HG03066 (cell line): Measurements from ENCODE around the gene LRRC7.
"Not testable (repeated sequence)": the region's sequence is repeated elsewhere in the genome, so short reads cannot be mapped to it uniquely, and the experiment has no call there.

ENCODE experiments used
- ATAC-seq: cut with Tn5 transposase; IDR thresholded peaks from one replicate; pipeline ENCODE4 v1.9.1; 2021; ENCODE audit warnings: low read depth; ENCODE audit not compliant: unreplicated experiment

The LRRC7 gene

DNA sequence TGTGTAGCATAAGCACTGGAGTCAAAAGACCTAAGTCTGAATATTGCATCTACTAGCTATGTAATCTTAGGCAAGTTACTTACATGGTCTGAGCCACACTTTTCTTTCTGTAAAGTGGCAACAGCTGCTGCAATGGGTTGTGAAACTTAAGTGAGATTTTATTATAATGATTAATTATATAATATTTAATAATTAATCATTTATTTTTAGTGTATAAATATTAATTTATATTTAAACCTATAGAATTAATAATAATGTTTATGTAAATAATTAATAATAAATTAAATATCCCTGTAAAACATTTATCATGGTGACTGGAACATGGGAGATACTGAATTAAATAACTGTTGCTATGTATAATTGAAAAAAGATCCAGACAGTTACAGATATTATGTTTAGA, 457.3 kb downstream of the LRRC7 start:
- ATAC-seq = no peak

DNA sequence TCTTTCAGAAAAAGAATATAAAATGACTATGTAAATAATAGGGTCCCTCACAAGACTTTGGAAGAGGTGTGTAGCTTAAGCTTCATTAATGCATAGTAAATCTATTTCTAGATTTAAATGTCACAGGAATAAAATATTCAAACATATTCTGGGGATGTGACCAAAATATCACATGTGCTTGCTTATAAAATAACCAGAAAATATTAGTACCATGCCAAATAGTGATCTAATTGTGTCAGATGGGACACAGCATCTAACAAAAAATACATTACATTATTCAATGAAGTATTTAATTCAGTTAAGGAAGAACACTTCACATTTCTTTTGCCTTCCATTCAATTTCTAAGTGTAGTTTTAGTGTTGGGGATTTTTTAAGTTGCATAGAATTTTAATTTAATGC, 458.1 kb downstream of the LRRC7 start:
- no peak for ATAC-seq

DNA sequence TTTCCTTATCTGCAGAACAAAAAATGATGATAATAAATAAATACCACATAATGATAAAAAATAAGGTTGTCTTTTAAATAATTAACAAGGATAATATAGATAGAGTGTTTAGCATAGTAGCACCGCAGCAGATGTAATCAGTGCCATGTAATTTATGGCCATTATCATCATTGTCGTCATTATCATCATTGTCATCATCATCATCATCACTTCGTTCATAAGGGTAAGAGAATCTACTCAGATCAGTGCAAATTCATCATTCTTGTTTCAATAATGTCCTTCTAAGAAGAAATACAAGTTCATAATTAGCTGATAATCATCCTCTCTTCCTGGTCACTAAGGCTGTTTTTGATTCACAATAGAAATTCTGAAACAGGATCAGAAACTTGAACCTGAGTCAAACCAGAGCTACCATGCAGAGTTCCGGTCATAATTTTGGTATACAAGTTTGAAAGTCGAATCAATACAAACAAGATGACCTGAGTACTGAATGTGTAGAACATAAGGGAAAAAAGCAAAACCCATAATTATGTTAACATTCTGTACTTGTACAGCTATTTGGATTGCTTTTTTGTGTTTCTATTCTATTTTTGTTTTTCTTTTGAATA, 465.6 kb downstream of the LRRC7 start:
- peak; percentile 81 for ATAC-seq

DNA sequence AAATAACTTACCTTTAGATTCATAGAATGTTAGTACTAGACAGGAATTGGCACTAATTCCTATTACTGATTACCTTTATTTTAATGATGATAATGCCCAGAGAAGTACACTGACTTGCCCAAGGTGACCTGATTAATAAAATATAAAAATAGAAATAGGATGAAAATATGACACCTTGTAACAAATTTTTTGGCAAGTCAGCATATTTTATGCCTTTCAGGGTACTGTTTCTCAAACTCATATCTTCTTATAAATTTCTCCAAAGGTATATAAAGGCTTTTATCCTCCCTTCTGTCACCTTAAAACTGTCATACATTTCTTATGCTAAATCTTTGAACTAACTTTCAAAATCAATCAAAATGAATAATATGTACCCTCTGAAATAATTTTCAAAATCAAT, 466.2 kb downstream of the LRRC7 start:
- ATAC-seq = no peak

DNA sequence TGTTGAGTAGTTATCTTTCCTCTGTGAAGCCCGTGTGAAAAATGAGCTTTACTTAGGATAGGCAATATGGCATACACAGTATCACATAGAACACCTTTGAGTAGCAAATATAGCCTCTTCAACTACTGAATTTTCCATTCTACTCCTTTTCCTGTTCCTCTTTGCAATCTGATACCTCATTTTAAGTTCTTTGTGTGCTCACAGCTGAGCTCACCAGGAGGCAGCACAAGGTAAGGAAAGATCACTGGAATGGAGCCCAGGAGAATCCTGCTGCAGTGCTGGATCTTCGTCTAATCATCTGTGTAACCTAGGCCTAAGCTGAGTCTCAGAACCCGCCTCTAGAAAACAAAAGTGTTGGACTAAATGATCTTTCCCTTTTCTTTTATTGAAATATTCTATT, 466.7 kb downstream of the LRRC7 start:
- no peak for ATAC-seq

DNA sequence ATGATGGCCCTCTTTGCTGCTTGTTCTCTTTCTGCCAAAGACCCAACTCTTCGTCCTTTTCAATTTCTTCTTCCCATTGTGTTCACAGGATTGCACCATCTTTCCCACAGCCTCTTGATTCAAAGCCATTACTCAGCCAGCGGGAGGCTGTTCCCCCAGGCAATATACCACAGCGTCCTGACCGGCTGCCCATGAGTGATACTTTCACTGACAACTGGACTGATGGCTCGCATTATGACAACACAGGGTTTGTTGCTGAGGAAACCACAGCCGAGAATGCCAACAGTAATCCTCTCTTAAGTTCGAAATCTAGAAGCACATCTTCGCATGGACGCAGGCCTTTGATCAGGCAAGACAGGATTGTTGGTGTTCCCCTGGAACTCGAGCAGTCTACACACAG, 470.3 kb downstream of the LRRC7 start:
- no peak for ATAC-seq

DNA sequence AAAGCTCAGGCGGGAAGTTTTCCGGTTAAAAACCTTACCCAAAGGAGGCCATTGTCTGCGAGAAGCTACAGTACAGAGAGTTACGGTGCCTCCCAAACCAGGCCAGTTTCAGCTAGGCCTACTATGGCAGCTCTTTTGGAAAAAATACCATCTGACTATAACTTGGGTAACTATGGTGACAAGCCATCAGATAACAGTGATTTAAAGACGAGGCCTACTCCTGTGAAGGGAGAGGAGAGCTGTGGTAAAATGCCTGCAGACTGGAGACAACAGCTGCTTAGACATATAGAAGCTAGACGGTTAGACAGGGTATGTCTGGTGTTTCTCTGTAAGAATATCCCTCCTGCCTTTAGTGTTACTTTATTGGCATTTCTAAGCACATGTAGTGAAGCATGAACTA, 471.8 kb downstream of the LRRC7 start:
- ATAC-seq = no peak

DNA sequence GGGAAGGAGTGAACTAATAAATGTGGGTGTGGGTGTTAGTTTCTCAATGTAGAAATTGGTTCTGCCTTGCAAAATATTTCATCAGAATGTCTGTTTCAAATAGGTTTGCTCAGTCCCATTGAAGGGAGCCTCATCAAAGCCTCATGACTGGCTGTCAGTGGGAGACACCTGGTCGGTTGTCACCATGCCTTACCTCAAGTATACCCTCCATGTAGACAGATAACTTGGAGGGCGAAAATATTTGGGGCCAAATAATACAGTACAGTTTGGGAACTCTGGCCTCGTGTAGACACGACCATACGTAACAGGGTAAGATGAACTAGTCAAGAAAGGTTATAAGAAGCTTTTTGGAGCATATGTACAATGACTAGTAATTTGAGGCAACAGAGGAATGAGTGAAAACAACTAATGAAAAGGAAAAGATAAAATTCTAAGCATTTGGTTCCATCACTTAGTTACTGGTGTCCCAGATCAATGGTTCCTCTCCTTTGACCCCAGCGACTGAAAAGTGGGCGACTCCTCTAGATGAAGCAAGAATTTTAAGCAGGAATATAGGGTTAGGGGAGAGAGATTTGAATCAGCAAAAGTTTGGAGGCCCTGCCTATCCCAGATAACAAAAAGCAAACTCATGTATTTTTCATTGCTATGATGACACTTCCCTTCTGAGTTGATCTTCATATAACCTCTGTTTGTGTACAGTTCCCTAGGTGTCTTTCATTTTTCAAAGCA, 473.8 kb downstream of the LRRC7 start:
- ATAC-seq = no peak

DNA sequence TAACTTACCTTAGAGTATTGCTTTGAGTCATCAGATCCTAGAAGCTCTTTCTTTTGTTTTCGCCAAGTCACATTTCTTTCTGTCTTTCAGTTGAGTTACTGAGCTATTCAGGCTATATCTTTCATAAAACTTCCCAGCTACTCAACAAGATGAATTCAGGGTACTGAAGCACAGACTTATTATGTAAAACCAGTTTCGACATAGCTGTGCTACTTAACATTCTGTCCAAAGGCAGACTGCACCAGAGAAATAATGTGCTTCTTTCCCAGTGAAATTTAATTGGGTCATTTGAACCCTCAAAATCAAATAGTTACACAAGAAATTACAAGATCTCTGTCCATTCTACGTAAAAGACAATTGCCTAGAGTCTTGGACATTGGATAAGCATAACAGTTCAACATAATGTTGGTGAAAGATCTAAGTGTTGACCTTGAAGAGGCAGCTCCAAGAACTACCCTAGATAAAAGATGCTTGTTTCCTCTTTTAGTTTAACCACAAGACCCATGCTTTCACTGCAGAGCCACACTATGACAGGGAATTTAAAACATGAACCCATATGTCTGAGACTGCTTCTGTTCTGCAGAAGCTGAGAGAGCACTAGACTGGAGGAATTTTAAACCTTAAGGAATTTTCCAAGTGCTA, 474.5 kb downstream of the LRRC7 start:
- no peak for ATAC-seq

DNA sequence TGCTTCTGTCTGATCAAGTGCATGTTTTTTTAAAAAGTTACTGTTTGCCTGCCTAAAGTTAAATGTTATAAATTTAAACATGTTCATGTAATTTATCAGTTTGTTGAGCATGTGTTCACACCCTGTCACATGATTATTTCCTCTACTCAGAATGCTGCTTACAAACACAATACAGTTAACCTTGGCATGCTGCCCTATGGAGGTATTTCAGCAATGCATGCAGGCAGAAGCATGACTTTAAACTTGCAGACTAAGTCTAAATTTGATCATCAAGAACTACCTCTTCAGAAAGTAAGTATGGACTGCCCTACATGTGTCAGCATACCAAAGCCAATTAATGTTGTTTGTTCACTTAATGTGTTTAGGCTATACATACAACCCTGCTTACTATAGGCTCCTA, 476.1 kb downstream of the LRRC7 start:
- ATAC-seq = no peak

DNA sequence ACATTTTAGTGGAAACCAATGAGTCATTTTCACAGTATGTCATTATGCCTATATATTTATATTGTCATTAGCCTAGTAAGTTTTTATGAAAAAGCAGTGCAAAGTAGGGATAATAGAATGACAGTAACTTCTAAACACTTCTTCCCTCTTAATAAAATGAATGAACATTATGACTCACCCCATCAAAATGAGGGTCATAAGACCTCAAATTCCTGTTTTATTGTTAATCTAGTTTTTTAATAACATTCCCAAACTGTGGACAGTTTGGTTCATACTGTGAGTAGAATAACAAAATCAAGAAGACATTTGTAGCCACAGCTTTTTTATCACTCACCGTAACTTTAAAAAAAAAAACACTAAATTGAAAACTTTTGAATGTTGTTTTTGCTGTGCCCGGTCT, 477.1 kb downstream of the LRRC7 start:
- no peak for ATAC-seq

DNA sequence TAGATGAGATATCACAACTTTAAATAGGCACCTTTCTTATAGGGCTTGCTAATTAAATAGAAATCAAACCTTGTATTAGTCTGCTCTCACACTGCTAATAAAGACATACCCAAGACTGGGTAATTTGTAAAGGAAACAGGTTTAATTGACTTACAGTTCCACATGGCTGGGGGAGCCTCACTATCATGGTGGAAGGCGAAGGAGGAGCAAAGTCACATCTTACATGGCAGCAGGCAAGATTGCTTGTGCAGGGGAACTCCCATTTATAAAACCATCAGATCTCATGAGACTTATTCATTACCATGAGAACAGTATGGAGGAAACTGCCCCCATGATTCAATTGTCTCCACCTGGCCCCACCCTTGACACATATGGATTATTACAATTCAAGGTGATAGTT, 477.9 kb downstream of the LRRC7 start:
- ATAC-seq = not testable (repeated sequence)

DNA sequence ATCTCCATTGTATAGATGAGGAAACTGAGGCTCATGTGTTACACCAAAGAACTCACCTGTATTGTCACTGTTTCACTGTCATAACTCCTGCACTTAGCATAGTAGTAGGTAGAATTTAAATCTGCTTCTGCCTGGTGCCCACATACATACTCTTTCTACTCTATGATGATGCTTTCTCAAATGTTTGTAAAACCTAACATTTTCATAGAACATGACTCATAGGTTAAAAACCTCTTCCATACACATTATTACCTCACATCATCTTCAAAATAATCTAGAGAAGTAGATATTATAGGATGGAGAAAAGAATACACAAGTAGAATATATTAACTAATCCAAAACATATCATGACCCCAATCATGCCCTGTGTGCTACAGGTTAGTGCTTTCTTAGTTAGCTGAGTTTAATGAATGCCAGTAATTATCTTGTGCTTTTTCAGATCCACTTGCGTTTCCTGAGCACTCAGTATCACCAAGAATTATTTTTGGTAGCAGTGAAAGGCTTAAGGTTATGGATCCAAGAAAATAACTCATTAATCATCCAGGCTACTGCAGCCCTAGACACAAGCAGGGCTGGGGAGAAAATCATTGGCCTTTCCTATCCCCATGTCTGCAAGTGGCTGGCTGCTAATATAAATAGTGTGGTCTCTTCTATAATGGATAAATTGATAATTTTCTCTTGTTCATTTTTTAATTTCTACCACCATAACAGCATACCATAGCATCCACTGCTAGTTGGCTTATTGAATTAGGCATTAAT, 480.8 kb downstream of the LRRC7 start:
- no peak for ATAC-seq

DNA sequence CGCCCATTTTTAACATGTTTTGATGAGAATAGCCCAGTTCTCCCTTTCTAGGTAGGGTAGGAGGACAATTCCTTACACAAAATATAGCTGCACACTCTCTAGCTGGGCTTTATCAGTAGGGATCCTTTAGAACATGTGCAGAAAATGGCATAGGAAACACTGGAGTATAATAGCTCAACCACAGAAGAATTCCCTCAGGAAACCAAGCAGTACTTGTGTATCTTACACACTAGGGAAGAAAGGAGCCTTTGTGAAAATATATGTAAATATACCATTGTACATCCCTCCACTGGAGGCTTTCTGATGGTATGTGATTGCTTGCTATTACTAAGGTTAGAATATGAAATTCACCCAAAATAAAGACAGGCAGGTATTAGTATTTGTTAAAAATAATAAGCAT, 484.2 kb downstream of the LRRC7 start:
- ATAC-seq = no peak

DNA sequence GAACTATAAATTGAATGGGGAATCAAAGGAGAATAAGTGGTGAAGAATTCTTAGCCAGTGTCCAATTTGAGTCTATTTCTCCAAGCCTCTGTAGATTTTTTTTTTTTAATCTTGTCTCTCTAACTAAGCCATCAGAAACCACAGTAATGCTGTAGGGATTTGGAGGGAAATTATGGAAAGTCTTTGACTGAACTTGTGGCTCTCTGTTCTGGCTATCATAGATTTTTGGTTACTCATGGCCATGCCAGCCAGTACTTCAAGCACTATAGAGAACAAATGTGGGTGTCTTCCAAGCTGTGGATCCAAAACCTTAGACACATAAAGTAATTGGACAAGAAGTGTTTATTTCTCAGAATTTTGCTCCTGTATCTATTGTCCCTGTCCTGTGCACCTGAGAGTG, 489.8 kb downstream of the LRRC7 start:
- no peak for ATAC-seq

DNA sequence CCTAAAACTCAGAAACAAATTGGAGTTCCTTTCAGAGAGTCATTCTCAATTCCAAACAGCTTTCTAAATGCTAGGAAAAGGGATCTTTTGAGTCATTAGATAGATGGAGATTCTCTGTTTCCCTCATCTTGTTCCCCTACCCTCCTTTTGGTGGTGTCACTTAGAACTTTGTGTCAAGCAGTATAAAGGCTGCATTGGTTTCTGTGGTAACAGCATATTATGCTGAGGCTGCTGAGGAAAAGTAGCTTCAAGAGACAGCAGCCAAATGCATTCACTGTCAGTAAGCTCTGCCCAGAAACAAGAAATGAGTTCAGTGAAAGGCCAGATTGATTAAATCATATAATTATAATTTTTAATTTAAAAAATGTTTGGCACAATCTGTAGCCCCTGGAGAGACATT, 493.5 kb downstream of the LRRC7 start:
- ATAC-seq = no peak

DNA sequence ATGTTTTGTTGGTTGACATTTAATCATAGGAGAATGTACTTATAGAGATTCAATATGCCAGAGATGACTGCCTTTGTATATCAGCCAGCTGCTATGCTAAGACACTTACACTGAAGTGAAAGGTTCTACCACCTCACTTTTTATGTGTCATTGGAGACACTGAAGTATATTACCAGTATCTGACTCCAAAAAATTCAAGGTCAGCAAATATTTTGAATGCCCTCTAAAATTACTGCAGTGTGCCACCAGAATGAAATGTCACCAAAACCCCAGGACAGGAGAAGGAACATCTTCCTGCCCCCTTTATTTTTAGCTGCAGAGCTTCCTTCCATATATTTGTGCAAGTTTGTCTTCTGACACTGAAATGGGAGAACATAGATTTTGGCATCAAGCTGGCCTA, 496.1 kb downstream of the LRRC7 start:
- ATAC-seq = no peak

DNA sequence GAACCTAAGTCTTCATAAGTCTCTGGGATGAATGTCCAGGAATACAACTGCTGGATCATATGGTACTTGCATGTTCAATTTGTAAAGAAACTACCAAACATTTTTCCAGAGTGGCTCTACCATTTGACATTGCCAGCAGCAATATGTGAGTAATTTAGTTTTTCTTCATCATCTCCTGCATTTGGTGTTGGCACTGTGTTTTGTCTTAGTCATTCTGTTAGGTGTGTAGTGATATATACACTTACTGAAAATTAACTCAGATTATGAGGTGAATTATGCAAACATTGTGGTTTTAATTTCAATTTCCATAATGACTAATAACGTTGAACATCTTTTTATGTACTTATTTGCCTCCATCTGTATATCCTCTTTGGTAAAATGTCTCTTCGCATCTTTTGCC, 499.0 kb downstream of the LRRC7 start:
- ATAC-seq = no peak

DNA sequence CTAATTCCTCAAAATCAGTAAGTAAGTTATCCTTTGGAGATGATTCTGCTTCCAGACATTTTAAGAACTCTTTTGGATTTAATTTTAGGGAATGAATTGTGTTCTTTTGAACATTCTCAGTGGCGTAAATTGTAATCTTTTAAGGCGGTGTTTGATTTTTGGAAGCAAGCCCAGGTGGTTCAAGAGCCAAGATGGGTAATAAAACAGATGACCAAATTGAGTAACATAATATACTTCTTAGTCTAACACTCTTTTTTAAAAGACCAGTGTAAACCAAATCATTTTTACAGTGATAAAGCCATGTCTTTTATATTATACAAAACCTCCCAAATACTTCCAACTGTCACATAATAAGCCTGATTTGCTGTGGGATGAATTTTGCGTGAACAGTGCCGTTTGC, 503.9 kb downstream of the LRRC7 start:
- no peak for ATAC-seq

DNA sequence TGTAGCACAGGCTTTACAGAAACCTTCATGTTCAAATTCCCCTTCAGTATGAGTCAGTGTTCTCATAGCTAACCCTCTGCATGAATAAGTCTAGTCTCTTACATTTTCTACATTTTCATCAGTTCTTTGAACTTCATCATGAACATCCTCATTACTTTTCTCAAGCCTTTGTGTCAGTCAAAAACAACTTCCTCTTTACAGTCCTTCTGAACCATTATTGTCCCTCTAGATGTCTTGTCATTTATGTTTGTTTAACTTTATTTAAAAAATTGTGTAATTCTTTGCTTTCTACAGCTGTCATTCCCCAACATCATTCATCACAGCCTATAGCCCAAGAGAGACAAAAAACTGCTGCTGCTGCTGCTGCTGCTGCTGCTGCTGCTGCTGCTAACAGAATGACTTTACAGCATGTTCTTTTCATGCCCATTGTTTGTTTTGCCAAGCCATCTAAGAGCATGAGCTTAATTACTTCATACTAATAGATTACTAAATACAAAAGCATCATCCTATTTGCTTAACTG, 504.6 kb downstream of the LRRC7 start:
- ATAC-seq = no peak

DNA sequence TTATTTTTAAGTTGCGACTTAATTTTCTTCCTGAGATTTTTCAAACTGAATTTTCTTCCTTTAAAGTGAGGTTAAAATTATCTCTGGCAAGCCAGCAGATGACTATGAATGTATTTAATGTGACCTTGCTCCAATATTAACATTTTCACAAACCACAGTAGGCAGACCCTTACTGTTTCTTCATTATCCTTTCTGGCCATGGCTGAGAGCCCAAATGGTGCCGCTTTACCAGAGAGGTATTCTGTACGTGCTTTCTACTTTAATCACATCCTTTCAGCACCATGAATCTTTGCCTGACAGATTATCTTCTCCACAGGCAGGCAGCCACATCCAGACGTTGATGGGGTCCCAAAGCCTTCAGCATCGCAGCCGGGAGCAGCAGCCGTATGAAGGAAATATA, 508.0 kb downstream of the LRRC7 start:
- no peak for ATAC-seq
